Occipital lobe (tissue), 2 donors: ENCODE results near the gene TRMT11. TPM values are rescaled to one million over a fixed set of nuclear protein-coding genes. Genes with fewer than 3 reads are reported as not detected.
"Not testable (repeated sequence)": the region's sequence is repeated elsewhere in the genome, so short reads cannot be mapped to it uniquely, and the experiment has no call there.

Experiments
- DNase-seq: peaks from one replicate; lab custom pipeline; 2025; lab: John Stamatoyannopoulos, UW
- total RNA-seq: library from RNA; depleted of rRNA; stranded (reverse); fragments of >200 nt; gene quantifications from one replicate; pipeline ENCODE4 v1.2.3, GENCODE V29; 2014

The TRMT11 gene
- total RNA-seq, 1 donor from 2014 or later: 39.5 TPM

- no peak for DNase-seq
Observed at GRCh38 chr6:125991653-125992052, 5.3 kb downstream of the TRMT11 start.

GRCh38 chr6:125994670-125995488, 8.5 kb downstream of the TRMT11 start:
- DNase-seq: no peak

- peak; percentile 54 for DNase-seq
Observed at GRCh38 chr6:125995972-125996580, 9.7 kb downstream of the TRMT11 start.

- no peak for DNase-seq
Observed at GRCh38 chr6:126002755-126003679, 16.7 kb downstream of the TRMT11 start.

- no peak for DNase-seq
Observed at GRCh38 chr6:126007800-126008199, 21.5 kb downstream of the TRMT11 start.

- DNase-seq: no peak
Observed at GRCh38 chr6:126010040-126010439, 23.7 kb downstream of the TRMT11 start.

GRCh38 chr6:126015863-126016262, 29.5 kb downstream of the TRMT11 start:
- no peak for DNase-seq

GRCh38 chr6:126016591-126016990, 30.3 kb downstream of the TRMT11 start:
- no peak for DNase-seq

GRCh38 chr6:126017668-126018067, 31.3 kb downstream of the TRMT11 start:
- DNase-seq: no peak

- DNase-seq: no peak
Observed at GRCh38 chr6:126020305-126021050, 34.1 kb downstream of the TRMT11 start.

GRCh38 chr6:126023474-126023873, 37.1 kb downstream of the TRMT11 start:
- DNase-seq: not testable (repeated sequence)

- DNase-seq: no peak
Observed at GRCh38 chr6:126026001-126026400, 39.7 kb downstream of the TRMT11 start.

- no peak for DNase-seq
Observed at GRCh38 chr6:126027601-126028000, 41.3 kb downstream of the TRMT11 start.

- DNase-seq: no peak
Observed at GRCh38 chr6:126030045-126030444, 43.7 kb downstream of the TRMT11 start.

- DNase-seq: peak; percentile 2
Observed at GRCh38 chr6:126033696-126034095, 47.4 kb downstream of the TRMT11 start.

- DNase-seq: no peak
Observed at GRCh38 chr6:126034656-126035055, 48.3 kb downstream of the TRMT11 start.

- DNase-seq: no peak
Observed at GRCh38 chr6:126035764-126036163, 49.4 kb downstream of the TRMT11 start.

- no peak for DNase-seq
Observed at GRCh38 chr6:126038234-126038633, 51.9 kb downstream of the TRMT11 start.

GRCh38 chr6:126039284-126039683, 52.9 kb downstream of the TRMT11 start:
- DNase-seq: no peak

- DNase-seq: no peak
Observed at GRCh38 chr6:126040394-126040793, 54.1 kb downstream of the TRMT11 start.

- DNase-seq: no peak
Observed at GRCh38 chr6:126040826-126041225, 54.5 kb downstream of the TRMT11 start.
